Measurements from ENCODE around the gene KNTC1. TPM values are rescaled to one million over a fixed set of nuclear protein-coding genes. Genes with fewer than 3 reads are reported as not detected.
"Not testable (repeated sequence)": the region's sequence is repeated elsewhere in the genome, so short reads cannot be mapped to it uniquely, and the experiment has no call there.

KNTC1 gene
- total RNA-seq, 6 experiments from 2014 or later, result 11.7 to 25.0 (median 19.6) TPM

DNA sequence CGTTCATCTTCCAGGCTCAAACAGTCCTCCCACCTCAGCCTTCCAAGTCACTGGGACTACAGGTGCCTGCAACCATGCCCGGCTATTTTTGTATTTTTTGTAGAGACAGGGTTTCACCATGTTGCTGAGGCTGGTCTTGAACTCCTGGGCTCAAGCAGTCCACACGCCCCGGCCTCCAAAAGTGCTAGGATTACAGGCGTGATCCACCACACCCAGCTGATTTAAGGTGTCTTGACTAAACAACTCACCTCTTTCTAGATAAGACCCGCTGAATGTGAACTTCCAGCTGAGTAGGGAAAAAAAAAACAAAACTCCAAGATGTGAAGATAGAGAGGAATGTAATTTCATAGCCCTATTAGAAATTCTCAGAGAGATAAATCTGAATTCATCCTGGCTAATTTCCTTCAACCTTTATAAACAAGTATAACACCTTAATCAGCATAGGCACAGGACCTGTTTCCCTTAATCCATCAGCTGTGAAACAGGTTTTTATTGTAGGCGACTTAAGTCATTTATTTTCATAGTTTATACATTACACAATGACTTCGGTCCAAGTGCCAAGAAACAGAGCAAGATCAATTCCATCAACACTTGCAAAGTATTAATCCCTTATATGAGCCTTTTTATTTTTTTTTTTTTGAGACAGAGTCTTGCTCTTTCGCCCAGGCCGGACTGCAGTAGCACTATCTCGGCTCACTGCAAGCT is 124.6 kb downstream of the KNTC1 start:
- H3K4me1 Mint-ChIP-seq (ENCODE audit: low read depth), result peaks cover 13% of the 10 kb centered on the region
- H3K9me3 Mint-ChIP-seq, result no peaks in the 10 kb centered on the region
- no peak overlapping the region for H3K27ac Mint-ChIP-seq
- H3K36me3 Mint-ChIP-seq (ENCODE audit: low read depth), result no peaks in the 10 kb centered on the region
- TF ChIP-seq, protein P1, sequence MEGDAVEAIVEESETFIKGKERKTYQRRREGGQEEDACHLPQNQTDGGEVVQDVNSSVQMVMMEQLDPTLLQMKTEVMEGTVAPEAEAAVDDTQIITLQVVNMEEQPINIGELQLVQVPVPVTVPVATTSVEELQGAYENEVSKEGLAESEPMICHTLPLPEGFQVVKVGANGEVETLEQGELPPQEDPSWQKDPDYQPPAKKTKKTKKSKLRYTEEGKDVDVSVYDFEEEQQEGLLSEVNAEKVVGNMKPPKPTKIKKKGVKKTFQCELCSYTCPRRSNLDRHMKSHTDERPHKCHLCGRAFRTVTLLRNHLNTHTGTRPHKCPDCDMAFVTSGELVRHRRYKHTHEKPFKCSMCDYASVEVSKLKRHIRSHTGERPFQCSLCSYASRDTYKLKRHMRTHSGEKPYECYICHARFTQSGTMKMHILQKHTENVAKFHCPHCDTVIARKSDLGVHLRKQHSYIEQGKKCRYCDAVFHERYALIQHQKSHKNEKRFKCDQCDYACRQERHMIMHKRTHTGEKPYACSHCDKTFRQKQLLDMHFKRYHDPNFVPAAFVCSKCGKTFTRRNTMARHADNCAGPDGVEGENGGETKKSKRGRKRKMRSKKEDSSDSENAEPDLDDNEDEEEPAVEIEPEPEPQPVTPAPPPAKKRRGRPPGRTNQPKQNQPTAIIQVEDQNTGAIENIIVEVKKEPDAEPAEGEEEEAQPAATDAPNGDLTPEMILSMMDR (IDR thresholded peaks at IDR 0.05), result no peak
- no peaks in the 10 kb centered on the region; the same call in 1 of the 2 replicates for H3K27me3 Mint-ChIP-seq (ENCODE audit: insufficient read depth)
- H3K4me3 Mint-ChIP-seq, result no peak overlapping the region
- no peak for DNase-seq

DNA sequence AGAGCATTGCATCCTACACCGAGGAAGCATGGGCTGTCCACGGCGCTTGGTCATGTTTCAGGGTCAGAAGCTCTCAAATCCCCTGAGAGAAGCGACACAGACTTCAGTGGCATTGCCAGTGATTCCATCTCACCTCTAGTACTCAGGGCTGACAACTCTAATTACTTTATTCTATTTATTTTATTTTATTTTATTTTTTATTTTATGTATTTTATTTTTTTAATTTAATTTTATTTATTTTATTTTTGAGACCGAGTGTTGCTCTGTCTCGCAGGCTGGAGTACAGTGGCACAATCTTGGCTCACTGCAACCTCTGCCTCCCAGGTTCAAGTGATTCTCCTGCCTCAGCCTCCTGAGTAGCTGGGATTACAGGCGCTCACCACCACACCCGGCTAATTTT is 126.2 kb downstream of the KNTC1 start:
- H3K4me3 Mint-ChIP-seq; H3K27me3 Mint-ChIP-seq (ENCODE audit: insufficient read depth); H3K4me1 Mint-ChIP-seq (ENCODE audit: low read depth); DNase-seq; H3K9me3 Mint-ChIP-seq; H3K27ac Mint-ChIP-seq; H3K36me3 Mint-ChIP-seq (ENCODE audit: low read depth): not testable (repeated sequence)

DNA sequence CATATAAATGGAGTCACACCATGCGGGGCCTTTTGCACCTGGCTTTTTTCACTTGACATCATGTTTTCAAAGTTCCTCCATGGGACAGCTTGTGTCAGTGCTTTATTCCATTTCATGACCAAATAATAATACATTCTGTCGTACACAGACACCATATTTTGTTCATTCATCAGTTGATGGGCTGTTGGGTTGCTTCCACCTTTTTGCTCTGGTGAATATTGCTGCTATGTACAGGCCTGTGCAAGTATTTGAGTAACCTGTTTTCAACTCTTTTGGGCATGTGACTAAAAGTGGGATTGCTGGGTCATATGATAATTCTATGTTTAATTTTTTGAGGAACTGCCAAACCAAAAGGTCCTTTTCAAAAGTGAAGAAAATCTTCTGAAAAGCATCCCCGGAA is 129.2 kb downstream of the KNTC1 start:
- no peak for DNase-seq
- peaks cover 1% of the 10 kb centered on the region; the same call in 1 of the 2 replicates for H3K27me3 Mint-ChIP-seq (ENCODE audit: insufficient read depth)
- no peaks in the 10 kb centered on the region for H3K4me1 Mint-ChIP-seq (ENCODE audit: low read depth)
- no peaks in the 10 kb centered on the region for H3K9me3 Mint-ChIP-seq
- TF ChIP-seq, protein P1 (IDR thresholded peaks at IDR 0.05), result no peak
- H3K27ac Mint-ChIP-seq, result no peak overlapping the region
- H3K36me3 Mint-ChIP-seq (ENCODE audit: low read depth), result no peaks in the 10 kb centered on the region
- H3K4me3 Mint-ChIP-seq, result no peak overlapping the region

DNA sequence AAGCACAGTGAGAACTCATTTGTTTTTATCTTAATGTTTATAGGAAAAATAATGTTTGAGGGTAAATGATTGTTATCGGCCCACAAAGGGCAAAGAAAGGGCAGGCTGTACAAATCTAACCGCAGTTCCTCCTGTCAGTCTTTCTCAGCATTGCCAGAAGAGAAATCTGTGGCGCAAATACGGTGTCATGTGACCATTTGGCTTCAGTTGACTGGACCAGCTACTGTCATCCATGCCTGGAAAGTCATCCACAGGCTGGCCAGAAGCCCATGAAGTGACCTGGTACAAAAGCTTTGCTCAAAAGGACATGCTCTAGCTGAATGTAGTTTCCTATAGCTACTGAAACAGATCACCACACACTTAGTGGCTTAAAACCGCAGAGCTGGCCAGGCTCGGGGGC is 132.5 kb downstream of the KNTC1 start:
- Mint-ChIP-seq H3K27me3 (ENCODE audit: insufficient read depth) (peaks cover 3% of the 10 kb centered on the region; the same call in 1 of the 2 replicates), H3K4me3 (no peak overlapping the region), H3K27ac (no peak overlapping the region), H3K4me1 (ENCODE audit: low read depth) (no peaks in the 10 kb centered on the region), H3K9me3 (no peaks in the 10 kb centered on the region), H3K36me3 (ENCODE audit: low read depth) (no peaks in the 10 kb centered on the region)
- TF ChIP-seq, protein P1 (IDR thresholded peaks at IDR 0.05), result no peak
- DNase-seq, result no peak

DNA sequence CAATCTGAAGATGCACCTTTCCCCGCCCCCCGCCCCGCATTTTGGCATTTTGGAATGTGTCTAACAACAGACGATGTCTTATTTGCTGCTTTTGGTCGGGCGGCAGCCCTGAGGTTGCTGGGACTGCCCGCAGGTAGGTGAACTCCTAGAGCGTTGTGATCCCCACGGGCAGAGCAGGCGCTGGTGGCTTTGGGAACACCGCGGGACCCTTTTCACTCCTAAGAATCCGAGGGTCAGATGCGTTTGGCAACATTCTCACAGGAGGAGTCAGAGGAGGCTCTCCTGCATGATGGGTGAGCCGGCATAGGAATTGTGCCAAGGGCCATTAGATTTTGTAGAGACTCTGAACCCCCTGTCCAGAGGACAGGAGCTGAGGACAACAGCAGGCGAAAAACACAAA is 134.2 kb downstream of the KNTC1 start:
- no peak for DNase-seq
- peaks cover 3% of the 10 kb centered on the region; the same call in 1 of the 2 replicates for H3K27me3 Mint-ChIP-seq (ENCODE audit: insufficient read depth)
- H3K4me3 Mint-ChIP-seq, result no peak overlapping the region
- no peaks in the 10 kb centered on the region for H3K9me3 Mint-ChIP-seq
- no peak overlapping the region for H3K27ac Mint-ChIP-seq
- TF ChIP-seq, protein P1 (IDR thresholded peaks at IDR 0.05), result no peak
- no peaks in the 10 kb centered on the region for H3K36me3 Mint-ChIP-seq (ENCODE audit: low read depth)
- no peaks in the 10 kb centered on the region for H3K4me1 Mint-ChIP-seq (ENCODE audit: low read depth)

DNA sequence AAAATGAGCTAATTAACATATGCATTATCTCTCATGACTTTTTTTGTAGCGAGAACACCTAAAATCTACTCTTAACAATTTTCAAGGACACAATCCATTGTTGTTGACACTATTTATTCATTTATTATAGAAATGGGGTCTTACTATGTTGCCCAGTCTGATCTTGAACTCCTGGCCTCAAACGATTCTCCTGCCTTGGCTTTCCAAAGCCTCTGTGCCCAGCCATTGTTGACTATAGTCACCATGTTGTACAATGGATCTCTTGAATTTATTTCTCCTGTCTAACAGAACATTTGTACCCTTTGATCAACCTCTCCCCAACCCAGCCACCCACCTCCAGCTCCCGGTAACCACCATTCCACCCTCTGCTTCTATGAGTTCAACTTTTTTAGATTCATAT is 134.9 kb downstream of the KNTC1 start:
- TF ChIP-seq, protein P1 (IDR thresholded peaks at IDR 0.05), result no peak
- DNase-seq, result no peak
- no peaks in the 10 kb centered on the region for H3K9me3 Mint-ChIP-seq
- H3K4me1 Mint-ChIP-seq (ENCODE audit: low read depth), result no peaks in the 10 kb centered on the region
- H3K36me3 Mint-ChIP-seq (ENCODE audit: low read depth), result no peaks in the 10 kb centered on the region
- no peak overlapping the region for H3K27ac Mint-ChIP-seq
- no peak overlapping the region for H3K4me3 Mint-ChIP-seq
- H3K27me3 Mint-ChIP-seq (ENCODE audit: insufficient read depth), result peaks cover 3% of the 10 kb centered on the region; the same call in 1 of the 2 replicates
